Stimulated activated CD4-positive, alpha-beta T cell treated with anti-CD3 and anti-CD28 coated beads, Interleukin-4, amount 100 ng/mL, for 1 hour (primary cell): ENCODE results near the gene VAT1.
A peak's percentile ranks its signal among the peaks of the same experiment; 100 is the strongest.
"Not testable (repeated sequence)": the region's sequence is repeated elsewhere in the genome, so short reads cannot be mapped to it uniquely, and the experiment has no call there.

Experiments used
- DNase-seq: peaks from one replicate; pipeline ENCODE4 v3.0.0-alpha.2; 2020

The VAT1 gene

GRCh38 chr17:43003542-43004172, 18.5 kb downstream of the VAT1 start:
- DNase-seq, result no peak

- not testable (repeated sequence) for DNase-seq
These were observed 21.3 kb downstream of the VAT1 start for GRCh38 chr17:43000894-43001293.

GRCh38 chr17:42999003-42999525, 23.1 kb downstream of the VAT1 start:
- DNase-seq, result no peak

DNA sequence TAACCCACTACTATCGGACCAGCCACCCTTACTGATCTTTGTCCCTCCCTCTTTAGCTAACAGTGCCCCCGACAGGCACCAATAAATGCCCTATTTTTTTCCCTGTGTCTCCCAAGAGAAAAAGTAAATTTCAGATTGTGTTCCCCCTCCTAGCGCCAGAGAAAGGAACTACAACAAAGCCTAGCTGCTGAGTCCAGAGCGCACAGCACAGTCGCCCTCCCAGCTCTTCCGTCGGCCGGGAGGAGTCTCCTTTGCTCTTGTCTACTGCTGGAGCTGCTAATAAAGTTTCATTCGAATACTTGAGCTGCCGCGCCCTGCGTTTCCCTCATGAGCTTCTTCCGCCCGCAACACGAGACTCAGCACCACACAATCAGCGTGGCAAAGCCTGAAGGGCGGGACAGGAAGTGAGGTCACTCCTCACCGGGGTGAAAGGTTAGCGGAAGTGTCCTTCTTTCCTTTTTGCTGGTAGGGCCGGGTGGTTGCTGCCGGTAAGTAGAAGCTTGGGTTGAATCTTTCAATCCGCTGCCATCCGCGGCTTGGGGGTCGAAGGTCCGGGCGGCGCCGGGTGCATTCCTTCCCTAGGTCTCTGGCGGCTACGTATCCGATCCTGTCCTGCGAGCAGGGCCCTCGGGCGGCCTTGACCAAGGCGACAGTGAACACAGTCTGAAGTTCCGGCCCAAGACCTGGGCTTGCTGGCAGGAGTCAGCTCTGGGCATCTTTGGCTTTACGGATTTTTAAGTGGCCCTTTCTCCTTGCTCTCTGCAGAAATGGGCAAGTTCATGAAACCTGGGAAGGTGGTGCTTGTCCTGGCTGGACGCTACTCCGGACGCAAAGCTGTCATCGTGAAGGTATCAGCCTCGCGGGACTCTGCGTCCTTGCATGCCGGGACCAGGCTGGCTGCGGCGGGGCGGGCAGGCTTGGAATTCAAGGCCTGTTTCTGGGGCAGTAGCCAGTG, 23.9 kb downstream of the VAT1 start, which contains the start of gene RPL27:
Gene RPL27 (plus strand): TSS at position 436 of the 955 bp plus-strand sequence. CDS start 332 bp downstream, at position 768.
- DNase-seq, result peak; percentile 95

GRCh38 chr17:42997390-42997983, 24.7 kb downstream of the VAT1 start:
- DNase-seq, result no peak

GRCh38 chr17:42993913-42994312, 28.3 kb downstream of the VAT1 start:
- DNase-seq, result not testable (repeated sequence)

DNA sequence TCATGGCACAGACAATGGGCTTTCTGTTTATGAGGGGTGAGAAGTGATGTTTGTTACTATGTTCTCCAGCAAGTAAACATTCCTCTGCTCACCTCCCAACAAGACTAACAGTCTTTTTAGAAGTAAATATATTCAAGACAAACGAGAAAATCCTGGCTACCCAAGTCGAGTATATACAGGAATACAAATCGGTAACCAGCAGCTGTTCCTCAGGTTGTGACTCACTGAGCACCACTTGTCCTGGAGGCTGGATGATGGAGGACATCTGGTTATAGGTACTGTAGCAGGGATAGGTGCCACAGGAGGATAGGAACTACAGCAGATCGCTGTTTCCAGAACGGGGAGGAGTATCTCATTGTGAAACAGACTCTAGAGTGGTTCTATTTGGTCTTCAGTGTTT, 29.3 kb downstream of the VAT1 start:
- DNase-seq, result no peak

GRCh38 chr17:42991471-42991870, 30.7 kb downstream of the VAT1 start:
- no peak for DNase-seq

- DNase-seq, result no peak
These were observed 32.2 kb downstream of the VAT1 start for GRCh38 chr17:42989726-42990652.

- no peak for DNase-seq
These were observed 33.0 kb downstream of the VAT1 start for GRCh38 chr17:42989141-42989540.

GRCh38 chr17:42985225-42985624, 37.0 kb downstream of the VAT1 start:
- no peak for DNase-seq

GRCh38 chr17:42982266-42982665, 39.9 kb downstream of the VAT1 start:
- no peak for DNase-seq

DNA sequence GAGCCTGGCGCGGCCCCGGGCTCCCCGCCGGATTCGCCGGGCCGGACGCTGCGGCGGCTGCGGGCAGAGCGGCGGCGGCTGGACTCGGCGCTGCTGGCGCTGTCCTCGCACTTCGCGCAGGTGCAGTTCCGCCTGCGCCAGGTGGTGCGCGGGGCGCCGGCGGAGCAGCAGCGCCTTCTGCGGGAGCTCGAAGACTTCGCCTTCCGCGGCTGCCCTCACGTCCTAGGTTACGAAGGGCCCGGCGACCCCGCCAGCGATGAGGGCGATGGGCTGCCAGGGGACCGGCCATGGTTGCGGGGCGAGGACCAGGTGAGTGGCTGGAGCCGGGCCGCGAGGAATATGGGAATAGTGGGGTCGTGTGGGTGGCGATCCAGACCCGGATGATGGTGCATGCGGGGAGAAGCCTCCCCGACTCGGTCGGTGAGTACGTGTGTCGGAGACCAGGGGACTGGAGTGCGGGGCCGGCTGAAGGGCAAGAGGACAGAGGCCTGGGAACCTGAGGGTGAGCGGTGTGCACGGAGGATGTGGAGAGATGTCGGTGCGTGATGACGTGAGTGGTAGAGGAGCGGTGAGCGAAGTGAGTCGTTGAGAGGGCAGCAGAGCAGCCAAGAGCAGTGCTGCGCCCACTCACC, 41.3 kb downstream of the VAT1 start:
- peak; percentile 63 for DNase-seq

- DNase-seq, result peak; percentile 92
These were observed 41.9 kb downstream of the VAT1 start, which contains the start of gene RUNDC1 for GRCh38 chr17:42980274-42980765. TSS of gene RUNDC1 (plus strand) at chr17:42980565. CDS start at chr17:42980577, 12 bp downstream.

GRCh38 chr17:42979511-42980273, 42.5 kb downstream of the VAT1 start, which contains the start of gene PTGES3L:
TSS of gene PTGES3L (minus strand) at chr17:42980080. CDS start at chr17:42980053, 27 bp downstream.
- DNase-seq, result peak; percentile 20

- not testable (repeated sequence) for DNase-seq
These were observed 46.5 kb downstream of the VAT1 start for GRCh38 chr17:42975701-42976100.

DNA sequence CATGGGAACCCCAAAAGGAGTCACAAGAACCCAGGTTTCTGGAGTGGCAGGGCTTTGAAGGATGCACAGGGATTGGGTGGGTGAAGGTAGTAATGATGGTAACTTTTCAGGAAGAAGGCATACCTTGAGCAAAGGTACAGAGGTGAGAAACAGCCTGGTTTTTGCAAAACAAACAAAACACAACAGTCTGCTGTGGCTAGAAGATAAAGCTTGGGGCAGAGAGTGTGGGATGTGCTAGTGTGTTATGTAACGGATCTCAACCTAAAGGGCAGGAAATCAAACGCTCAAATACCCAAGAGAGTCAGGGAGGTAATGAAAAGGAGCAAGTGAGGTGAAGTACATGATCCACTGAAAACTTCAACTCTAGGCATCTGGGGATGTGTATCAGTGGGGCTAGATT, 46.9 kb downstream of the VAT1 start:
- no peak for DNase-seq

DNA sequence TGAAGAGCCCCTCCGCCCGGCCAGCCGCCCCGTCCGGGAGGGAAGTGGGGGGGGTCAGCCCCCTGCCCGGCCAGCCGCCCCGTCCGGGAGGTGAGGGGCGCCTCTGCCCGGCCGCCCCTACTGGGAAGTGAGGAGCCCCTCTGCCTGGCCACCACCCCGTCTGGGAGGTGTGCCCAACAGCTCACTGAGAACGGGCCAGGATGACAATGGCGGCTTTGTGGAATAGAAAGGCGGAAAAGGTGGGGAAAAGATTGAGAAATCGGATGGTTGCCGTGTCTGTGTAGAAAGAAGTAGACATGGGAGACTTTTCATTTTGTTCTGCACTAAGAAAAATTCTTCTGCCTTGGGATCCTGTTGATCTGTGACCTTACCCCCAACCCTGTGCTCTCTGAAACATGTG, 48.9 kb downstream of the VAT1 start:
- DNase-seq, result not testable (repeated sequence)

GRCh38 chr17:42971589-42971988, 50.6 kb downstream of the VAT1 start:
- no peak for DNase-seq

GRCh38 chr17:42969001-42969581, 53.1 kb downstream of the VAT1 start:
- DNase-seq, result no peak
